GM13977 (cell line): ENCODE results near the gene TRIO.

Source experiments
- DNase-seq: peaks from one replicate; pipeline ENCODE4 v3.0.0; 2012; ENCODE audit warnings: low spot score
- CTCF ChIP-seq: IDR thresholded peaks from 2 replicates; pipeline ENCODE4 v1.5.1; 2012; ENCODE audit warnings: mild to moderate bottlenecking, control low read depth; ENCODE audit not compliant: insufficient read depth; ENCODE audit errors: extremely low read depth, missing control alignments
- in situ Hi-C: fragments of 300-500 bp; cut with MboI; formaldehyde crosslinking; loops from one replicate; pipeline ENCODE4 v1.12.0; 2022; ENCODE audit warnings: low sequenced_read_pairs, low pct_unique_long_range_greater_than_20kb, mixed read lengths, inconsistent platforms; ENCODE audit not compliant: unreplicated experiment

TRIO gene

GRCh38 chr5:14330729-14331385, 187.7 kb downstream of the TRIO start:
- TF ChIP-seq CTCF = no peak
- in situ Hi-C loops = no loop called here
- no peak for DNase-seq

DNA sequence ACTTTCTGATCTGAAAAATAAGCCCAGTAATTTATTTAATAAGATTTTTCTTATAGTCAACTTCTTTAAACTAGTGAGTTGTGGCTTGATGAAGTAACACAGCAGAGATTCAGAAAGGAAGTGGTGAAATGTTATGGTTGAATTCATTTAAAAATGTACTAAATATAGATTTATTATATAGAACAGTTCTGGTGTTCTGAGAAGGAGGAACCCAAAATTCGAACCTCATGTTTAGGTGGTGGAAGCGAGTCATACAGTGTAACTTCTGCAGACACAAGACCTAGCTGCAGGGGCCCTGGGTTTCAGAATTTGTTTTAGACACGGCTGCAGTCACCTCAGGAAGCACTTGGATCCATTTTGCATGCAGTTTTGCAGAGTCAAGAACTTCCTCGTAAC, 188.2 kb downstream of the TRIO start:
- in situ Hi-C loops = no loop called here
- DNase-seq = no peak
- TF ChIP-seq CTCF = no peak

DNA sequence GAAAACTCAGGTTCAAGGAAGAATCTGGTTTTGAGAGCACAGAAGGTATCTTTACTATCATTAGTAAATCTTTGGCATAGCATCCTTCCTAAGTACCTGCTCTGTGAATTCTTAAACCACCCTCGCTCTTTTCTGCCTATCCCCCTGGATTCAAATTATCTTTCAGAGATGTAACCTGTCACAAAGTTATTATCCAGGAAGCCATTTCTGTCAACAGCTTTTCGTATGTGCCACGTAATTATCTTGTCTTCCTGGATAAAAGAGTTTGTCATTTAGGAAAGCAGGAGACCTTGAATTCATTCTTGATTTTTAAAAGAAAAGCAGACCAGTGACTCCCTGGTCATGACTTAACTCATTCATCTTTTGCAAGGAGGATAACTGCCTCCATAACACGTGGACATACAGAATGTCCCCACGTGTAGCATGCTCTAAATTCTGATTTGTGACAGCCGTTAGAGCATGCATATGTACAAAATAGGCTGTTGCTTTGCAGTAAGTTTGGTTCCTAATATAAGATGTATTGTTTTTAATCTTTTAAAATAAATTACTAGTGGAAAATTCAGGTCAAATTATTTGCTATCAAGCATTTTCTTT, 189.0 kb downstream of the TRIO start:
- TF ChIP-seq CTCF = no peak
- in situ Hi-C loops = no loop called here
- no peak for DNase-seq

- DNase-seq = no peak
- in situ Hi-C loops = no loop called here
- TF ChIP-seq CTCF = no peak
Observed at GRCh38 chr5:14332746-14333145, 189.6 kb downstream of the TRIO start.

DNA sequence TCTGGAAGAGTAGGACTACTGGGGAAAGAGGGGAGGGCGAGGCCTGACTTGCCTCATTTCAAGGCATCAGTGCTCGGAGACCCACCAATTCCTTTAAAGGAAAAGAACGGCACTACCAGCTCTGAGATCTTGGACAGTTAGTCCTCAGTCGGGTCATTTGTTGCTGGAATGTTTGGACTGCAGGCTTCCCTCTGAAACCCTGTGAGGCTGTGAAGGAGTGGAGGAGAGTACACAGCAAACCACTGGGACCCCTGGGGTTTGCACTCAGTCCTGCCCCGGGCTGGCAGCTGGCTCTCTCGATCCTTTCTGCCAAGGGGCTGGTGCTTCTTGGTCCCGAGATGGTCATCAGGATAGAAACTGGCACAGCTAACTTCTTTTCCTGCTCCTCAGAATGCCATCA, 194.5 kb downstream of the TRIO start:
- no peak for DNase-seq
- no peak for TF ChIP-seq CTCF
- in situ Hi-C loops = no loop called here

- in situ Hi-C loops = no loop called here
- no peak for DNase-seq
- TF ChIP-seq CTCF = no peak
Observed at GRCh38 chr5:14339468-14339867, 196.3 kb downstream of the TRIO start.
